HepG2 (cell line): ENCODE measurements around the gene CDK10. TPM values are rescaled to one million over a fixed set of nuclear protein-coding genes. Genes with fewer than 3 reads are reported as not detected.

Experiments used
- ATF2 ChIP-seq: sonication (generic); formaldehyde crosslinking; IDR thresholded peaks from 2 replicates; pipeline ENCODE4 v1.4.0; 2020; ENCODE audit warnings: missing genetic modification reagents
- DRAP1 ChIP-seq: IDR thresholded peaks from 2 replicates; pipeline ENCODE4 v1.6.1; 2016; ENCODE audit warnings: missing genetic modification reagents, missing compliant biosample characterization
- HMG20A ChIP-seq: IDR thresholded peaks from 2 replicates; pipeline ENCODE4 v1.6.1; 2016; ENCODE audit warnings: borderline replicate concordance
- KLF16 ChIP-seq, 2 experiments: sonication (generic) in 1 of 2; formaldehyde crosslinking in 1 of 2; IDR thresholded peaks; 2 replicates each; pipeline versions ENCODE4 v1.6.1 to v1.8.0; 2016 to 2023; ENCODE audit warnings: missing genetic modification reagents in 2 of 2, missing compliant biosample characterization in 1 of 2
- KMT2A ChIP-seq: sonication (generic); formaldehyde crosslinking; IDR thresholded peaks from 2 replicates; pipeline ENCODE4 v1.4.0; 2020; ENCODE audit warnings: missing genetic modification reagents
- NONO ChIP-seq, 2 experiments: fragments of 450-650 bp in 1 of 2; sonication (generic) in 1 of 2; formaldehyde crosslinking in 1 of 2; IDR thresholded peaks in 1 of 2; conservative IDR thresholded peaks in 1 of 2; 2 replicates each; pipeline versions ENCODE4 v1.6.1 to v1.8.0; 2017 to 2022; ENCODE audit warnings: mild to moderate bottlenecking in 1 of 2, missing genetic modification reagents in 1 of 2, moderate library complexity in 1 of 2
- POLR2AphosphoS5 ChIP-seq: IDR thresholded peaks from 2 replicates; pipeline ENCODE4 v1.6.1; 2012; ENCODE audit warnings: low read depth, low read length
- RBAK ChIP-seq: sonication (generic); formaldehyde crosslinking; IDR thresholded peaks from 2 replicates; pipeline ENCODE4 v1.5.1; 2020; ENCODE audit warnings: mild to moderate bottlenecking, missing genetic modification reagents
- REST ChIP-seq, 2 experiments: IDR thresholded peaks; 2 replicates each; pipeline ENCODE4 v1.6.1; 2011 to 2012; ENCODE audit warnings: low read length in 2 of 2, borderline replicate concordance in 1 of 2, low read depth in 1 of 2, mild to moderate bottlenecking in 1 of 2, moderate library complexity in 1 of 2
- SIN3A ChIP-seq: IDR thresholded peaks from 2 replicates; pipeline ENCODE4 v1.6.1; 2011; ENCODE audit warnings: low read depth, mild to moderate bottlenecking, control low read depth, low read length, borderline replicate concordance
- SMAD1 ChIP-seq: sonication (generic); formaldehyde crosslinking; IDR thresholded peaks from 2 replicates; pipeline ENCODE4 v1.4.0; 2020; ENCODE audit warnings: missing genetic modification reagents, low read depth, mild to moderate bottlenecking, borderline replicate concordance
- SUZ12 ChIP-seq: fragments of 150-350 bp; IDR thresholded peaks from 2 replicates; pipeline ENCODE4 v1.6.1; 2014; ENCODE audit warnings: low read depth, low read length
- TP53 ChIP-seq: sonication (generic); formaldehyde crosslinking; conservative IDR thresholded peaks from 2 replicates; pipeline ENCODE4 v1.4.0; 2020; ENCODE audit warnings: missing genetic modification reagents
- ZEB1 ChIP-seq: IDR thresholded peaks from 2 replicates; pipeline ENCODE4 v1.6.1; 2012; ENCODE audit warnings: mild to moderate bottlenecking, low read depth, inconsistent platforms; ENCODE audit not compliant: insufficient replicate concordance
- ZNF234 ChIP-seq: sonication (generic); formaldehyde crosslinking; conservative IDR thresholded peaks from 2 replicates; pipeline ENCODE4 v1.5.1; 2020; ENCODE audit warnings: mild to moderate bottlenecking, missing genetic modification reagents
- ZNF281 ChIP-seq: sonication (generic); formaldehyde crosslinking; IDR thresholded peaks from 2 replicates; pipeline ENCODE4 v1.4.0; 2020; ENCODE audit warnings: missing genetic modification reagents, borderline replicate concordance
- ZNF30 ChIP-seq: sonication (generic); formaldehyde crosslinking; IDR thresholded peaks from 2 replicates; pipeline ENCODE4 v1.5.0; 2020; ENCODE audit warnings: mild to moderate bottlenecking, missing genetic modification reagents
- ZNF362 ChIP-seq: sonication (generic); formaldehyde crosslinking; IDR thresholded peaks from 2 replicates; pipeline ENCODE4 v1.4.0; 2020; ENCODE audit warnings: missing genetic modification reagents, mild to moderate bottlenecking, borderline replicate concordance
- ZNF605 ChIP-seq: sonication (generic); formaldehyde crosslinking; IDR thresholded peaks from 2 replicates; pipeline ENCODE4 v1.8.0; 2022; ENCODE audit warnings: mild to moderate bottlenecking, missing genetic modification reagents
- ZNF740 ChIP-seq: sonication (generic); formaldehyde crosslinking; IDR thresholded peaks from 2 replicates; pipeline ENCODE4 v1.4.0; 2020; ENCODE audit warnings: missing genetic modification reagents
- polyA plus RNA-seq, 8 experiments: library from polyadenylated mRNA; depleted of rRNA in 3 of 8; stranded (reverse) in 7 of 8; unstranded in 1 of 8; fragments of >200 nt; fragmentation: Illumina TruSeq in 4 of 8; extraction: Trizol in 4 of 8; gene quantifications; 2 replicates each; pipeline versions ENCODE4 v1.2.1 to v1.2.3, GENCODE V29; 2011 to 2016; ENCODE audit warnings: low read depth in 4 of 8, missing spikeins in 1 of 8, mixed read lengths in 1 of 8; ENCODE audit not compliant: insufficient read depth in 1 of 8
- total RNA-seq, 5 experiments: library from RNA; depleted of rRNA; stranded (reverse); fragments of >200 nt; fragmentation: Illumina TruSeq; extraction: Trizol; gene quantifications; 2 replicates each; pipeline ENCODE4 v1.2.3, GENCODE V29; 2016; ENCODE audit warnings: low read depth in 1 of 5

CDK10 gene
- total and polyA plus RNA-seq, 2 of the 13 experiments (the other 11 are each of a cell fraction or from before 2014, with no cell fraction given), result 2.5 to 3.9 TPM

- TF ChIP-seq ATF2 (CRISPR knock-in tag) (peak; percentile 10; the same call in 1 of the 2 replicates), KMT2A (CRISPR knock-in tag) (0 out of 2 replicates have a peak, but pooled peaks have one; percentile 62), ZNF740 (0 out of 2 replicates have a peak, but pooled peaks have one; percentile 12), TP53 (CRISPR knock-in tag) (no peak), DRAP1 (CRISPR knock-in tag) (peak; percentile 12; the same call in 1 of the 2 replicates), ZEB1 (peak; percentile 8), SMAD1 (CRISPR knock-in tag) (no peak), POLR2AphosphoS5 (no peak), ZNF281 (peak; percentile 40), ZNF234 (CRISPR knock-in tag) (no peak), SIN3A (peak; percentile 47; the same call in 1 of the 2 replicates), NONO (IDR thresholded peaks at IDR 0.05) (no peak), NONO (CRISPR knock-in tag; conservative IDR thresholded peaks at IDR 0.05) (0 out of 2 replicates have a peak, but pooled peaks have one; percentile 5), ZNF362 (CRISPR knock-in tag) (no peak), KLF16 (CRISPR knock-in tag; IDR thresholded peaks at IDR 0.05) (peak in 1 of 2 experiments; percentile 15; a peak in 1 of 4 replicates), SUZ12 (no peak), RBAK (no peak), ZNF605 (peak; percentile 28; the same call in 1 of the 2 replicates), ZNF30 (CRISPR knock-in tag) (no peak), REST (IDR thresholded peaks at IDR 0.05; ENCODE audit: borderline replicate concordance in 1 of 2, low read depth in 1 of 2, low read length in 2 of 2) (peak; percentile 11 to 67; a peak in 2 of 4 replicates), HMG20A (no peak; the same call in 1 of the 2 replicates)
These were observed 34.0 kb downstream of the CDK10 start (continued) for GRCh38 chr16:89720551-89720812.
